T1000 (cell line): ENCODE data around the gene C2CD4B.

Experiments
- DNase-seq: peaks from one replicate; lab custom pipeline; 2025; ENCODE audit warnings: mixed read lengths; lab: John Stamatoyannopoulos, UW

C2CD4B gene

DNA sequence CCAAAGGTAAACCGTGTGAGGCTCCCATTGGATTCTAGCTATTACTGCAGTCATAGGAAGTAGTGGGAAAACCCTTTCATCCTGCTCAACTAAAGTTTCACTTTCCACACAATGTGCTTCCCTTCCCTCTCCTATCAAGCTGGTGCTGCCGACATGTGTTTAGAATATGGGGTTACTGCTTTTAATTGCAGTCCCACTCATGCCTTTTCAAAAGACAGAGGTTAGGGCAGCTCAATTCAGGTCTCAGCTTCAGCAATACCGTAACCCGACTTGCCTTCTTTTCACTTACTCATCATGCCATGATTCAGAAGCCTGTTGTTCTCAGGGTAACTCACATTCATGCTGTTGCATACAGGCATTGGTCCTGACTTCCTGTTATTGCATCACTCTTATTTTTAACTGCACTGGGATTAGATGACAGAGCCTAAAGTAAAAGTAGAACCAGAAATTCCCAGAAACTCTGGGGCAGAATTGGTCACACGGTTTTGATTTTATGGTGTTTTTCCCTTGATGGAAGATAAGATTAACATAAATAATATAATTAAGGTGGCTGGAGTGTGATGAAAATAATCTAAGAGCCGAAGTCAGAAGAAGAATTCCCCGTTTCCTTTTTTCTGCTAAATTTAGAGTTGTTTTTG, 45.7 kb downstream of the C2CD4B start:
- peak; percentile 30 for DNase-seq

DNA sequence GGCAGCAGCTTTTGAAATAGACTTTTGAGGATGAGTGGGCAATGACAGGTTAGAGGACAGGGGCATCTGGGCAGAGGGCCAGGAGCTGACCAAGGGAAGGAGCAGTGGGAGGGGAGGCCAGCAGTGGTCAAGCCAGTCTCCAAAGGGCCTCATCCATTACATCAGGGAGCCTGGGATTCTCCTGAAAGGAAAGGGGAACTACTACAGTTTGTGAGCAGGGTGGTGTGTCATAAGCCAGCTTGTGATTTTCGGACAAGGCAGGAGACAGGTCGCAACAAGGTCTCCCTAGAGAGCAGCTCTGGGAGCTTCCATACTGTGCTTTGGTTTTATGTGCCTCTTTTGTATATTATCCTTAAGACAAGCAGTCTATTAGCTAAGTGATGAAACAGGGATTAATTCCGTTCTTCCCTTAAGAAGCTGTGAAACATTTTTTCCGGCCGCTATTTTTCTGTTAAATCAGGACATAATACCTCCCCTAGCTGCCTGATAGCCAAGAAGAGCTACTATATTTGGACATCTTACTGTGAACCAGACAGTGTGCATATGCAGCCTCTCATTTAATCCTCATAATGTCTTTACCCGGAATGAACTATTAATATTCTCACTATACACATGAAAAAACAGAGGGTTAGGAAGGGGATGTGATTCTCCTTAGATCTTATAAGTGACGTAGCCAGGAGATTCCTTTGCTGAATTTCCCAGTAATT, 46.4 kb downstream of the C2CD4B start:
- DNase-seq = no peak

GRCh38 chr15:62115847-62116246, 49.2 kb downstream of the C2CD4B start:
- no peak for DNase-seq
